ENCODE measurements around the gene PRAMEF12.

GRCh38 chr1:12763479-12763878 lies 10.1 kb upstream of the PRAMEF12 start:
- TF ChIP-seq CTCF (IDR thresholded peaks at IDR 0.05; ENCODE audit: insufficient read depth, low read length, poor library complexity, severe bottlenecking) (no peak), EZH2phosphoT487 (conservative IDR thresholded peaks at IDR 0.05; ENCODE audit: low read length) (no peak)

Measured in SU-DHL-6 (cell line).